Ovary (tissue), 9 donors: Measurements from ENCODE around the gene RNF10. TPM values are rescaled to one million over a fixed set of nuclear protein-coding genes. Genes with fewer than 3 reads are reported as not detected.

Source experiments
- DNase-seq, 5 donors: peaks; one replicate each; pipeline ENCODE4 v3.0.0-alpha.2; 2019 to 2020
- H3K27ac ChIP-seq, 2 donors: fragments of 200-600 bp; one replicate each; pipeline versions ENCODE4 v1.5.1 to v1.8.0; 2019 to 2022
- H3K27me3 ChIP-seq: fragments of 200-600 bp; one replicate; pipeline ENCODE4 v1.8.0; 2022
- H3K36me3 ChIP-seq: fragments of 200-600 bp; sonication (generic); one replicate; pipeline ENCODE4 v1.5.1; 2019
- H3K4me1 ChIP-seq: one replicate; pipeline ENCODE4 v1.8.1; 2013; ENCODE audit warnings: mild to moderate bottlenecking, moderate library complexity; ENCODE audit not compliant: insufficient read depth
- H3K4me3 ChIP-seq: fragments of 200-600 bp; sonication (generic); one replicate; pipeline ENCODE4 v1.5.1; 2017
- H3K9me3 ChIP-seq, 2 donors: fragments of 200-600 bp in 1 of 2; sonication (generic) in 1 of 2; one replicate each; pipeline versions ENCODE4 v1.5.1 to v1.8.1; 2013 to 2019; ENCODE audit warnings: mild to moderate bottlenecking in 1 of 2, moderate library complexity in 1 of 2
- CTCF ChIP-seq, 3 donors: fragments of 450-650 bp in 2 of 3; fragments of 200-600 bp in 1 of 3; IDR thresholded peaks; one replicate each; pipeline versions ENCODE4 v1.5.1 to v1.8.0; 2016 to 2022; ENCODE audit warnings: antibody characterized with exemption in 3 of 3, mild to moderate bottlenecking in 1 of 3
- EP300 ChIP-seq: sonication (generic); formaldehyde crosslinking; IDR thresholded peaks from one replicate; pipeline ENCODE4 v1.6.1; 2017; ENCODE audit warnings: antibody characterized with exemption
- POLR2A ChIP-seq: fragments of 450-650 bp; IDR thresholded peaks from one replicate; pipeline ENCODE4 v1.6.1; 2017; ENCODE audit warnings: antibody characterized with exemption, mild to moderate bottlenecking, moderate library complexity
- WGBS, 3 donors: extraction: QIAGEN DNeasy Blood & Tissue Kit in 1 of 3; methylation state at CpG; one replicate each; pipeline versions ENCODE4 v1.1.5 to v1.1.7; 2013 to 2017; 5-methylcytosine and 5-hydroxymethylcytosine counted together
- intact Hi-C, 4 donors: fragments of 100-400 bp; cut with DNase I; formaldehyde crosslinking; loops; one replicate each; pipeline versions ENCODE4 v1.11.0 to v1.15.1; 2022 to 2023
- polyA plus RNA-seq, 2 donors: library from polyadenylated mRNA; stranded (reverse); fragments of 200-250 nt in 1 of 2; fragments of 350-450 nt in 1 of 2; fragmentation: Illumina TruSeq in 1 of 2; extraction: RNeasy Lipid Tissue Mini Kit (QIAGEN cat#74804) in 1 of 2; gene quantifications; one replicate each; pipeline ENCODE4 v1.2.3, GENCODE V29; 2013 to 2014
- total RNA-seq, 7 donors: library from RNA; depleted of rRNA in 2 of 7; stranded (reverse); fragments of >200 nt in 2 of 7; fragmentation: NEBNext Ultra II Directional in 3 of 7; extraction: Animal tissue kit (Norgen Biotek cat#: 25700) in 3 of 7; gene quantifications; one replicate each; pipeline versions ENCODE4 v1.1.0 to v1.2.4, GENCODE V29; 2016 to 2023
- donor health status: DM: no; HTN: no; CAD: no; lungs with moderate emphysema.
- donor health status: DM: no; HTN: no; CAD: no.
- donor health status: Bipolar disorder and iron deficiency.
- donor health status: DM: yes; HTN: yes; CAD: no.
- donor health status: DM: no; HTN: no; CAD: no.
- donor health status: DM: yes; HTN: yes; CAD: no.

The RNF10 gene
- total and polyA plus RNA-seq, 9 donors = 59.7 to 190 (median 136) TPM

GRCh38 chr12:120573560-120573959 lies 39.4 kb downstream of the RNF10 start:
- no peaks in the 10 kb centered on the region for H3K9me3 ChIP-seq
- intact Hi-C loops = no loop called here
- H3K4me3 ChIP-seq = no peak overlapping the region
- no peaks in the 10 kb centered on the region for H3K36me3 ChIP-seq
- DNase-seq = no peak
- 67 to 74% (median 69%) methylated on average over 6 of the region's 6 CpGs for WGBS, 3 donors
- TF ChIP-seq EP300 (no peak), POLR2A (no peak), CTCF (IDR thresholded peaks at IDR 0.05) (no peak)
- no peaks in the 10 kb centered on the region for H3K27me3 ChIP-seq
- no peak overlapping the region for H3K27ac ChIP-seq
- no peaks in the 10 kb centered on the region for H3K4me1 ChIP-seq

GRCh38 chr12:120574106-120574505 lies 40.0 kb downstream of the RNF10 start:
- Histone ChIP-seq H3K9me3 (no peaks in the 10 kb centered on the region), H3K27ac (no peak overlapping the region), H3K4me1 (no peaks in the 10 kb centered on the region), H3K4me3 (no peak overlapping the region), H3K36me3 (no peaks in the 10 kb centered on the region), H3K27me3 (no peaks in the 10 kb centered on the region)
- WGBS, 3 donors = 74 to 83% (median 82%) methylated on average over 2 of the region's 2 CpGs
- TF ChIP-seq CTCF (IDR thresholded peaks at IDR 0.05) (no peak), POLR2A (no peak), EP300 (no peak)
- no peak for DNase-seq
- intact Hi-C loops = no loop called here

- 67 to 76% (median 71%) methylated on average over 1 of the region's 1 CpG for WGBS, 3 donors
- no peak for TF ChIP-seq EP300
- no peak for TF ChIP-seq POLR2A
- TF ChIP-seq CTCF (IDR thresholded peaks at IDR 0.05) = no peak
- no peaks in the 10 kb centered on the region for H3K27me3 ChIP-seq
- H3K36me3 ChIP-seq = no peaks in the 10 kb centered on the region
- H3K4me3 ChIP-seq = no peak overlapping the region
- no peaks in the 10 kb centered on the region for H3K9me3 ChIP-seq
- H3K4me1 ChIP-seq = no peaks in the 10 kb centered on the region
- H3K27ac ChIP-seq = no peak overlapping the region
- intact Hi-C loops = no loop called here
- DNase-seq = no peak
Measured at GRCh38 chr12:120579179-120579578, 45.0 kb downstream of the RNF10 start.

GRCh38 chr12:120580787-120581723 lies 46.9 kb downstream of the RNF10 start, which contains the start of gene POP5:
Gene POP5, minus strand, starts transcription at chr12:120581402. Its CDS starts 40 bp downstream, at chr12:120581362.
- 0 to 1% (median 0%) methylated on average over 56 of the region's 56 CpGs for WGBS, 3 donors
- TF ChIP-seq CTCF (IDR thresholded peaks at IDR 0.05) (no peak), POLR2A (no peak), EP300 (no peak)

More at GRCh38 chr12:120580787-120581723, 46.9 kb downstream of the RNF10 start, which contains the start of gene POP5:
- peak; percentile 93 to 96 (median 94) for DNase-seq
- no peaks in the 10 kb centered on the region for H3K36me3 ChIP-seq
- intact Hi-C loops = loop anchor here in 3 of 4 donors (10.0 kb wide), 3 partner anchors 134 to 514 kb away; partner anchors contain the start of gene UNC119B (in 3 of the 3)
- no peak within 1 kb of the TSS for H3K27ac ChIP-seq
- no peaks in the 10 kb centered on the region for H3K27me3 ChIP-seq
- no peaks in the 10 kb centered on the region for H3K9me3 ChIP-seq
- H3K4me3 ChIP-seq = peak within 1 kb of the TSS; percentile 48
- no peaks in the 10 kb centered on the region for H3K4me1 ChIP-seq
